ENCODE data around the gene SORT1. TPM values are rescaled to one million over a fixed set of nuclear protein-coding genes. Genes with fewer than 3 reads are reported as not detected.

Gene SORT1
- total and polyA plus RNA-seq, 3 experiments from 2014 or later: 0.16 to 3.9 (median 3.0) TPM

GRCh38 chr1:109269981-109270622, 127.6 kb downstream of the SORT1 start:
- ChIA-PET CTCF (interaction anchor here (1.6 kb wide), 1 partner anchor 262 kb away, joined by 5 read pairs; no protein-coding TSS in a partner anchor), POLR2A (no interaction called here)
- Mint-ChIP-seq H3K36me3 (peaks cover 0 to 2% (median 2%) of the 10 kb centered on the region in 3 donors), H3K9me3 (no peaks in the 10 kb centered on the region), H3K27me3 (peaks cover 0 to 4% of the 10 kb centered on the region in 2 donors), H3K4me1 (no peaks in the 10 kb centered on the region), H3K27ac (peak overlapping the region in 1 of 8 donors; percentile 82), H3K4me3 (no peak overlapping the region)
- Histone ChIP-seq H3K27me3 (ENCODE audit: insufficient read depth, low read length, poor library complexity, severe bottlenecking) (no peaks in the 10 kb centered on the region), H3K9me3 (ENCODE audit: low read length) (no peaks in the 10 kb centered on the region), H3K27ac (ENCODE audit: low read depth, low read length) (no peak overlapping the region), H3K36me3 (ENCODE audit: insufficient read depth, low read length) (no peaks in the 10 kb centered on the region), H3K4me3 (ENCODE audit: low read length) (no peak overlapping the region), H3K4me1 (ENCODE audit: insufficient read depth, low read length) (no peaks in the 10 kb centered on the region)
- no peak for DNase-seq

- DNase-seq: no peak
- no peaks in the 10 kb centered on the region for H3K4me1 ChIP-seq (ENCODE audit: insufficient read depth, low read length)
- no peak overlapping the region for H3K27ac ChIP-seq (ENCODE audit: low read depth, low read length)
- H3K27ac Mint-ChIP-seq: no peak overlapping the region
- no peaks in the 10 kb centered on the region for H3K9me3 ChIP-seq (ENCODE audit: low read length)
- peaks cover 0 to 4% of the 10 kb centered on the region in 2 donors for H3K27me3 Mint-ChIP-seq
- ChIA-PET CTCF (interaction anchor here (1.6 kb wide), 1 partner anchor 263 kb away, joined by 5 read pairs; no protein-coding TSS in a partner anchor), POLR2A (no interaction called here)
- H3K4me3 ChIP-seq (ENCODE audit: low read length): no peak overlapping the region
- H3K36me3 Mint-ChIP-seq: peaks cover 0 to 2% (median 2%) of the 10 kb centered on the region in 3 donors
- H3K4me1 Mint-ChIP-seq: no peaks in the 10 kb centered on the region
- H3K9me3 Mint-ChIP-seq: no peaks in the 10 kb centered on the region
- H3K36me3 ChIP-seq (ENCODE audit: insufficient read depth, low read length): no peaks in the 10 kb centered on the region
- H3K4me3 Mint-ChIP-seq: no peak overlapping the region
- no peaks in the 10 kb centered on the region for H3K27me3 ChIP-seq (ENCODE audit: insufficient read depth, low read length, poor library complexity, severe bottlenecking)
These were observed 128.3 kb downstream of the SORT1 start for GRCh38 chr1:109269212-109269980.

DNA sequence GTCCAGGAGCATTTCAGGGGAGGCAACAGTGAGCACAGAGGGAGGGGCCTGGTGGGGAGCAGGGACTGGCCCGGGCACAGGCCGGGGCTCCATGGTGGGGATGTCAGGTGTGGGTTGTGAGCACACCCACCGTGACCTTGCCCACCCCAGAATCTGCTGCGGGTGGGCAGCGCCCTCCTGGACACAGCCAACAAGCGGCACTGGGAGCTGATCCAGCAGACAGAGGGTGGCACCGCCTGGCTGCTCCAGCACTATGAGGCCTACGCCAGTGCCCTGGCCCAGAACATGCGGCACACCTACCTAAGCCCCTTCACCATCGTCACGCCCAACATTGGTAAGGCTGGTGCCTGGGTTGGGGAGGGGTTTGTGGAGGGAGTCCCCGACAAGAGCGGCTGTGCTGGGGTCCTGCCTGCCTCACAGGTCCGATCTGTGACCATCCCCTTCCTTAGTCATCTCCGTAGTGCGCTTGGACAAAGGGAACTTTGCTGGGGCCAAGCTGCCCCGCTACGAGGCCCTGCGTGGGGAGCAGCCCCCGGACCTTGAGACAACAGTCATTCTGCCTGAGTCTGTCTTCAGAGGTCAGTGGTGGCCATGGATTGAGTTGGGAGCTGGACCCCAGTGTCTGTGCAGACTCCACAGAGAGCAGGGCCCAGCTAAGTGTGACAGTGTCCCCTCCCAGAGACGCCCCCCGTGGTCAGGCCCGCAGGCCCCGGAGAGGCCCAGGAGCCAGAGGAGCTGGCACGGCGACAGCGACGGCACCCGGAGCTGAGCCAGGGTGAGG, 129.1 kb downstream of the SORT1 start:
- Mint-ChIP-seq H3K9me3 (no peaks in the 10 kb centered on the region), H3K27me3 (peaks cover 0 to 4% of the 10 kb centered on the region in 2 donors), H3K4me3 (no peak overlapping the region), H3K4me1 (peaks cover 0 to 1% (median 0%) of the 10 kb centered on the region in 3 donors), H3K27ac (no peak overlapping the region), H3K36me3 (peaks cover 0 to 2% (median 2%) of the 10 kb centered on the region in 3 donors)
- H3K4me1 ChIP-seq (ENCODE audit: insufficient read depth, low read length): no peaks in the 10 kb centered on the region
- ChIA-PET CTCF (interaction anchor here (1.6 kb wide), 1 partner anchor 264 kb away, joined by 5 read pairs; no protein-coding TSS in a partner anchor), POLR2A (no interaction called here)
- no peaks in the 10 kb centered on the region for H3K27me3 ChIP-seq (ENCODE audit: insufficient read depth, low read length, poor library complexity, severe bottlenecking)
- no peaks in the 10 kb centered on the region for H3K36me3 ChIP-seq (ENCODE audit: insufficient read depth, low read length)
- no peak overlapping the region for H3K4me3 ChIP-seq (ENCODE audit: low read length)
- no peaks in the 10 kb centered on the region for H3K9me3 ChIP-seq (ENCODE audit: low read length)
- H3K27ac ChIP-seq (ENCODE audit: low read depth, low read length): no peak overlapping the region
- DNase-seq: no peak

DNA sequence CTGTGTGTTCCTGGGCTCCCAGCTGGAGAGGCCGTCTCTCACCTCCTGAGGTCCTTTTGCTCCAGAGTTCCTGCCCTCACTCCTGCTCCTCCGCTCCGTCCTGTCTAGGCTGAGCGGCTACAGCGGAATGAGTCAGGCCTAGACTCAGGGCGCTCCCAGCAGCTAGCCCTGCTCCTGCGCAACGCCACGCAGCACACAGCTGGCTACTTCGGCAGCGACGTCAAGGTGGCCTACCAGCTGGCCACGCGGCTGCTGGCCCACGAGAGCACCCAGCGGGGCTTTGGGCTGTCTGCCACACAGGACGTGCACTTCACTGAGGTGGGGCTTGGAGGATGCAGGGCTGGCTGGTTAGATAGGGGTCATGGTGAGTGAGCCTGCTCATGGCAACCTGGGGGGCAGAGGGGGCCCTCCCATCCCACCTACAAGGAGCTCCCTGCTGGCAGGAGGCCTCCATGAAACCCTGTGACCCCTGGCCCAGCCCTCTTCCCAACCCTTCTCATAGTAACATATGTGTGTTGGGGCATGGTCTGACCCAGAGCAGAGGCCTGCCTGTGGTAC, 129.9 kb downstream of the SORT1 start:
- ChIA-PET POLR2A (no interaction called here), CTCF (no interaction called here)
- no peaks in the 10 kb centered on the region for H3K36me3 ChIP-seq (ENCODE audit: insufficient read depth, low read length)
- Mint-ChIP-seq H3K27me3 (peaks cover 0 to 4% of the 10 kb centered on the region in 2 donors), H3K4me1 (peaks cover 0 to 4% (median 2%) of the 10 kb centered on the region in 3 donors), H3K9me3 (no peaks in the 10 kb centered on the region), H3K4me3 (no peak overlapping the region), H3K36me3 (peaks cover 0 to 2% (median 2%) of the 10 kb centered on the region in 3 donors), H3K27ac (peak overlapping the region in 1 of 8 donors; percentile 64)
- no peak overlapping the region for H3K27ac ChIP-seq (ENCODE audit: low read depth, low read length)
- no peaks in the 10 kb centered on the region for H3K27me3 ChIP-seq (ENCODE audit: insufficient read depth, low read length, poor library complexity, severe bottlenecking)
- no peaks in the 10 kb centered on the region for H3K9me3 ChIP-seq (ENCODE audit: low read length)
- H3K4me3 ChIP-seq (ENCODE audit: low read length): no peak overlapping the region
- no peaks in the 10 kb centered on the region for H3K4me1 ChIP-seq (ENCODE audit: insufficient read depth, low read length)
- no peak for DNase-seq

GRCh38 chr1:109266965-109267364, 130.8 kb downstream of the SORT1 start:
- H3K4me1 Mint-ChIP-seq: peaks cover 0 to 4% (median 2%) of the 10 kb centered on the region in 3 donors
- H3K4me3 Mint-ChIP-seq: no peak overlapping the region
- DNase-seq: no peak
- no peaks in the 10 kb centered on the region for H3K4me1 ChIP-seq (ENCODE audit: insufficient read depth, low read length)
- no peak overlapping the region for H3K27ac Mint-ChIP-seq
- no peaks in the 10 kb centered on the region for H3K9me3 ChIP-seq (ENCODE audit: low read length)
- peaks cover 0 to 4% of the 10 kb centered on the region in 2 donors for H3K27me3 Mint-ChIP-seq
- no peaks in the 10 kb centered on the region for H3K36me3 ChIP-seq (ENCODE audit: insufficient read depth, low read length)
- POLR2A ChIA-PET: no interaction called here
- H3K9me3 Mint-ChIP-seq: no peaks in the 10 kb centered on the region
- CTCF ChIA-PET: interaction anchor here (1.1 kb wide), 1 partner anchor 203 kb away, joined by 3 read pairs; no protein-coding TSS in a partner anchor
- H3K27me3 ChIP-seq (ENCODE audit: insufficient read depth, low read length, poor library complexity, severe bottlenecking): no peaks in the 10 kb centered on the region
- H3K4me3 ChIP-seq (ENCODE audit: low read length): no peak overlapping the region
- H3K36me3 Mint-ChIP-seq: peaks cover 0 to 2% (median 2%) of the 10 kb centered on the region in 3 donors
- H3K27ac ChIP-seq (ENCODE audit: low read depth, low read length): no peak overlapping the region

- H3K36me3 Mint-ChIP-seq: peaks cover 0 to 2% (median 2%) of the 10 kb centered on the region in 3 donors
- no peaks in the 10 kb centered on the region for H3K27me3 ChIP-seq (ENCODE audit: insufficient read depth, low read length, poor library complexity, severe bottlenecking)
- no peaks in the 10 kb centered on the region for H3K36me3 ChIP-seq (ENCODE audit: insufficient read depth, low read length)
- POLR2A ChIA-PET: no interaction called here
- H3K27ac ChIP-seq (ENCODE audit: low read depth, low read length): no peak overlapping the region
- H3K4me1 Mint-ChIP-seq: peaks cover 0 to 4% (median 2%) of the 10 kb centered on the region in 3 donors
- no peak overlapping the region for H3K4me3 ChIP-seq (ENCODE audit: low read length)
- H3K4me3 Mint-ChIP-seq: no peak overlapping the region
- peak overlapping the region in 1 of 8 donors; percentile 24 for H3K27ac Mint-ChIP-seq
- CTCF ChIA-PET: interaction anchor here (2.0 to 2.8 kb wide), 2 partner anchors 136 to 267 kb away, joined by 4 to 13 read pairs; no protein-coding TSS in a partner anchor
- H3K4me1 ChIP-seq (ENCODE audit: insufficient read depth, low read length): no peaks in the 10 kb centered on the region
- H3K27me3 Mint-ChIP-seq: peaks cover 0 to 4% of the 10 kb centered on the region in 2 donors
- DNase-seq: no peak
- no peaks in the 10 kb centered on the region for H3K9me3 Mint-ChIP-seq
- H3K9me3 ChIP-seq (ENCODE audit: low read length): no peaks in the 10 kb centered on the region
These were observed 131.9 kb downstream of the SORT1 start for GRCh38 chr1:109265741-109266330.

- DNase-seq: no peak
- CTCF ChIA-PET: interaction anchor here (1.2 to 2.8 kb wide), 4 partner anchors 133 to 270 kb away, joined by 4 to 13 read pairs (median 6); partner anchors contain the start of gene SORT1
- Mint-ChIP-seq H3K4me1 (peaks cover 0 to 4% (median 2%) of the 10 kb centered on the region in 3 donors), H3K36me3 (peaks cover 0 to 2% (median 2%) of the 10 kb centered on the region in 3 donors), H3K27ac (peak overlapping the region in 1 of 8 donors; percentile 60), H3K27me3 (peaks cover 0 to 4% of the 10 kb centered on the region in 2 donors), H3K4me3 (no peak overlapping the region), H3K9me3 (no peaks in the 10 kb centered on the region)
- POLR2A ChIA-PET: no interaction called here
- Histone ChIP-seq H3K4me3 (ENCODE audit: low read length) (no peak overlapping the region), H3K27me3 (ENCODE audit: insufficient read depth, low read length, poor library complexity, severe bottlenecking) (no peaks in the 10 kb centered on the region), H3K27ac (ENCODE audit: low read depth, low read length) (no peak overlapping the region), H3K36me3 (ENCODE audit: insufficient read depth, low read length) (no peaks in the 10 kb centered on the region), H3K9me3 (ENCODE audit: low read length) (no peaks in the 10 kb centered on the region), H3K4me1 (ENCODE audit: insufficient read depth, low read length) (no peaks in the 10 kb centered on the region)
These were observed 132.7 kb downstream of the SORT1 start for GRCh38 chr1:109265016-109265415.

Data from CD8-positive, alpha-beta memory T cell (primary cell).